GM20000 (cell line): ENCODE data around the gene ZNF462.

ENCODE experiments used
- DNase-seq: peaks from one replicate; pipeline ENCODE4 v3.0.0; 2012; ENCODE audit warnings: low spot score
- CTCF ChIP-seq: IDR thresholded peaks from 2 replicates; pipeline ENCODE4 v1.5.1; 2012; ENCODE audit warnings: mild to moderate bottlenecking, control low read depth; ENCODE audit errors: extremely low read depth, missing control alignments

The ZNF462 gene

GRCh38 chr9:106862821-106863720 lies at the start of gene ZNF462:
Gene ZNF462 (plus strand): TSS chr9:106863166. CDS start chr9:106923384, 60,218 bp downstream.
- peak; percentile 31 for DNase-seq
- TF ChIP-seq CTCF = no peak

GRCh38 chr9:106816524-106816923 lies 46.4 kb upstream of the ZNF462 start:
- DNase-seq = no peak
- TF ChIP-seq CTCF = no peak

- TF ChIP-seq CTCF = no peak
- no peak for DNase-seq
Observed at GRCh38 chr9:106818034-106818433, 44.9 kb upstream of the ZNF462 start.

GRCh38 chr9:106820866-106821265 lies 42.1 kb upstream of the ZNF462 start:
- DNase-seq = no peak
- no peak for TF ChIP-seq CTCF

GRCh38 chr9:106828070-106828469 lies 34.9 kb upstream of the ZNF462 start:
- no peak for DNase-seq
- no peak for TF ChIP-seq CTCF

GRCh38 chr9:106828965-106829364 lies 34.0 kb upstream of the ZNF462 start:
- no peak for TF ChIP-seq CTCF
- DNase-seq = no peak

- no peak for DNase-seq
- TF ChIP-seq CTCF = no peak
Observed at GRCh38 chr9:106829666-106830408, 33.1 kb upstream of the ZNF462 start.
